Activated T-helper 2 cell treated with anti-CD3 and anti-CD28 coated beads, Interferon-gamma antibody, Interleukin-2, Interleukin-4, amounts not matched to agents 10 μg/mL and 5 μg/mL and 100 μg/mL, durations not matched to agents 14 hours and 24 hours and 36 hours (primary cell): ENCODE measurements around the gene MBTPS1. TPM values are rescaled to one million over a fixed set of nuclear protein-coding genes. Genes with fewer than 3 reads are reported as not detected.

Experiments
- DNase-seq: peaks from one replicate; pipeline ENCODE4 v3.0.0; 2021; ENCODE audit warnings: low spot score
- H3K27ac Mint-ChIP-seq: one replicate; pipeline ENCODE4 v1.8.0; 2021; ENCODE audit warnings: mixed read lengths
- H3K27me3 Mint-ChIP-seq: one replicate; pipeline ENCODE4 v1.8.0; 2021; ENCODE audit warnings: low read depth, mixed read lengths
- H3K36me3 Mint-ChIP-seq: one replicate; pipeline ENCODE4 v1.8.0; 2021; ENCODE audit warnings: low read depth, mixed read lengths
- H3K4me1 Mint-ChIP-seq: one replicate; pipeline ENCODE4 v1.8.0; 2021; ENCODE audit warnings: low read depth, mixed read lengths
- H3K4me3 Mint-ChIP-seq: one replicate; pipeline ENCODE4 v1.8.0; 2021; ENCODE audit warnings: low read depth, mild to moderate bottlenecking, moderate library complexity, mixed read lengths
- H3K9me3 Mint-ChIP-seq: one replicate; pipeline ENCODE4 v1.8.0; 2021; ENCODE audit warnings: mixed read lengths
- intact Hi-C: fragments of 100-400 bp; cut with micrococcal nuclease; formaldehyde crosslinking; loops from one replicate; pipeline ENCODE4 v1.15.1; 2023
- total RNA-seq: library from RNA; stranded (reverse); gene quantifications from 2 replicates; pipeline ENCODE4 v1.2.3, GENCODE V29; 2022

The MBTPS1 gene
- total RNA-seq, 1 donor from 2014 or later: 54.5 TPM

GRCh38 chr16:84029297-84030047, 87.3 kb downstream of the MBTPS1 start:
- no peak for DNase-seq
- H3K27ac Mint-ChIP-seq: peak overlapping the region; percentile 57
- no peak overlapping the region for H3K4me3 Mint-ChIP-seq
- peaks cover 8% of the 10 kb centered on the region for H3K27me3 Mint-ChIP-seq
- intact Hi-C loops: no loop called here
- peaks cover 24% of the 10 kb centered on the region for H3K4me1 Mint-ChIP-seq
- peaks cover 7% of the 10 kb centered on the region for H3K36me3 Mint-ChIP-seq
- H3K9me3 Mint-ChIP-seq: peaks cover 10% of the 10 kb centered on the region

GRCh38 chr16:84027625-84028024, 89.1 kb downstream of the MBTPS1 start:
- Mint-ChIP-seq H3K4me1 (peaks cover 24% of the 10 kb centered on the region), H3K9me3 (peaks cover 10% of the 10 kb centered on the region), H3K4me3 (no peak overlapping the region), H3K27me3 (peaks cover 8% of the 10 kb centered on the region), H3K27ac (no peak overlapping the region), H3K36me3 (peaks cover 7% of the 10 kb centered on the region)
- intact Hi-C loops: no loop called here
- DNase-seq: no peak

DNA sequence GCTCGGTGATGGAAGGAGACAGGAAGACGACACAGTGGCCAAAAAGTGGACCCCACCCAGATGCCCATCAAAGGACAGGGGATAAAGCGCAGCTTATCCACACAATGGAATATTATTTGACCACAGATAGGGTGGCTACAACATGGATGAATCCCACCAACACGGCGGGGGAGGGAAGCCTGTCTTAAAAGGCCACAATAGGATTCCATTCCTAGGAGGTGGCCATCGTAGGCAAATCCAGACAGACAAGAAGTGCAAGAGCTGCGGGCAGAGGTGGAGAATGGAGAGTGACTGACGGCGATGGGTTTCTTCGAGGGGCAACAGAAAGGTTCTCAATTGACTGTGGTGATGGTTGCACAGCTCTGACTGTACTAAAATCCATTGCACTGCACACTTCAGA, 90.1 kb downstream of the MBTPS1 start:
- Mint-ChIP-seq H3K27ac (no peak overlapping the region), H3K4me1 (peaks cover 24% of the 10 kb centered on the region), H3K27me3 (peaks cover 8% of the 10 kb centered on the region), H3K36me3 (peaks cover 7% of the 10 kb centered on the region), H3K9me3 (peaks cover 12% of the 10 kb centered on the region), H3K4me3 (no peak overlapping the region)
- DNase-seq: no peak
- intact Hi-C loops: no loop called here

DNA sequence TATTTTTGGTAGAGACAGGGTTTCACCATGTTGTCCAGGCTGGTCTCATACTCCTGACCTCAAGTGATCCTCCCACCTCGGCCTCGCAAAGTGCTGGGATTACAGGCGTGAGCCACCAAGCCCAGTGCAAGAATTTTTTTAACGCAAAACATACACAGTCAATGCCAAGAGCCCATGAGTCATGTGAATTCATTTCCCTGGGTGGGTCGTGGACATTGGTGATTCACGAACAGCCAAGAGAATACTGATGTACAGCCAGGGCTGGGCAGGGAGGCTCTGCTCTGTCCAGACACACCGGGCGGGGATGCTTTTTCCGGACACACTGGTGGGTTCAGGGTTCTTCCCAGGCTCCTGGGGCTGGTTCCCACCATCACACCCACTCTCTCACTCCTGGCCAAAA, 91.9 kb downstream of the MBTPS1 start:
- Mint-ChIP-seq H3K4me1 (peaks cover 18% of the 10 kb centered on the region), H3K4me3 (no peak overlapping the region), H3K9me3 (peaks cover 12% of the 10 kb centered on the region), H3K36me3 (peaks cover 5% of the 10 kb centered on the region), H3K27me3 (peaks cover 6% of the 10 kb centered on the region), H3K27ac (no peak overlapping the region)
- intact Hi-C loops: no loop called here
- no peak for DNase-seq

- DNase-seq: no peak
These were observed 94.1 kb downstream of the MBTPS1 start for GRCh38 chr16:84022644-84023043.

GRCh38 chr16:84021488-84021887, 95.3 kb downstream of the MBTPS1 start:
- Mint-ChIP-seq H3K4me3 (no peak overlapping the region), H3K27me3 (no peaks in the 10 kb centered on the region), H3K36me3 (no peaks in the 10 kb centered on the region), H3K4me1 (no peaks in the 10 kb centered on the region), H3K9me3 (peaks cover 9% of the 10 kb centered on the region), H3K27ac (no peak overlapping the region)
- no peak for DNase-seq
- intact Hi-C loops: no loop called here

More at GRCh38 chr16:84022644-84023043, 94.1 kb downstream of the MBTPS1 start:
- intact Hi-C loops: no loop called here
- Mint-ChIP-seq H3K4me1 (peaks cover 1% of the 10 kb centered on the region), H3K27me3 (peaks cover 1% of the 10 kb centered on the region), H3K4me3 (no peak overlapping the region), H3K36me3 (peaks cover 1% of the 10 kb centered on the region), H3K9me3 (peaks cover 9% of the 10 kb centered on the region), H3K27ac (no peak overlapping the region)

- H3K27me3 Mint-ChIP-seq: no peaks in the 10 kb centered on the region
- no peak overlapping the region for H3K27ac Mint-ChIP-seq
- peaks cover 9% of the 10 kb centered on the region for H3K9me3 Mint-ChIP-seq
- no peaks in the 10 kb centered on the region for H3K36me3 Mint-ChIP-seq
- no peak overlapping the region for H3K4me3 Mint-ChIP-seq
- H3K4me1 Mint-ChIP-seq: no peaks in the 10 kb centered on the region
- DNase-seq: no peak
- intact Hi-C loops: no loop called here
These were observed 96.4 kb downstream of the MBTPS1 start for GRCh38 chr16:84020353-84020752.

DNA sequence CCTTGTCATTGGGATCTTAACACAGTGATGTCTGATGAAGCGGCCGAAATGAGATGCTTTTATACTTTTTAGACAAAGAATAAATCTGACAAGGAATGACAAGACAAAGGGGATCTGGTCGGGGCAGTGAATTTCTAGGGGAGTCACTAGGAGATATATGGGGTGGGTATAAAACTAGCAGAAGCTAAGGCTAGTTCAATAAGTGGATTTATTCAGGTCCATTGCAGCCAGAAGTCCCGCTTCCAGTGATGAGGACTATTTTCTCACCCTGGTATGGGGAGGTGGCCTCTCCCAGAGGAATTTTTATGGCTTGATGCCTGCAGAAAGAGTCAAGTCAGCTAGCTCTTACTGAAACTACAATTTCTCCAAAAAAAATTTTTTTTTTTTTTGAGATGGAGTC, 98.0 kb downstream of the MBTPS1 start:
- Mint-ChIP-seq H3K4me3 (no peak overlapping the region), H3K9me3 (peaks cover 9% of the 10 kb centered on the region), H3K4me1 (no peaks in the 10 kb centered on the region), H3K27ac (no peak overlapping the region), H3K36me3 (no peaks in the 10 kb centered on the region), H3K27me3 (no peaks in the 10 kb centered on the region)
- intact Hi-C loops: no loop called here
- DNase-seq: no peak

- intact Hi-C loops: no loop called here
- Mint-ChIP-seq H3K9me3 (peaks cover 7% of the 10 kb centered on the region), H3K4me1 (no peaks in the 10 kb centered on the region), H3K4me3 (no peak overlapping the region), H3K36me3 (no peaks in the 10 kb centered on the region), H3K27me3 (no peaks in the 10 kb centered on the region), H3K27ac (no peak overlapping the region)
- DNase-seq: no peak
These were observed 100.3 kb downstream of the MBTPS1 start for GRCh38 chr16:84016477-84016876.

DNA sequence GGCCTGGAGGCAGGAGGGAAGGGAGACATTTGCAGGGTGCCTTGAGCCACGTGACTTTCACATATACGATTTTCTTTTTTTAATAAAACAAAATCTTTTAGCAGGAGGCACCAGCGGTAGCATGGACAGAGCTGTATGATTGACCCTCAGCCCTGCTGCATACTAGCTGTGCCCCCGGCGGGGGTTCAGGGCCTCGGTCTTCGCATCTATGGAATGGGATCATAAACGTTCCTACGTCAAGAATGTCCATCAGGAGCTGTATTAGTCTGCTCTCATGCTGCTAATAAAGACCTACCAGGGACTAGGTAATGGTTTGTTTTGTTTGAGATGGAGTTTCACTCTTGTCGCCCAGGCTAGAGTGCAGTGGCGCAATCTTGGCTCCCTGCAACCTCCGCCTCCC, 101.3 kb downstream of the MBTPS1 start:
- no peak for DNase-seq
- H3K4me1 Mint-ChIP-seq: no peaks in the 10 kb centered on the region
- intact Hi-C loops: no loop called here
- no peaks in the 10 kb centered on the region for H3K9me3 Mint-ChIP-seq
- H3K27ac Mint-ChIP-seq: no peak overlapping the region
- no peak overlapping the region for H3K4me3 Mint-ChIP-seq
- H3K36me3 Mint-ChIP-seq: no peaks in the 10 kb centered on the region
- no peaks in the 10 kb centered on the region for H3K27me3 Mint-ChIP-seq

GRCh38 chr16:84014570-84015327, 102.0 kb downstream of the MBTPS1 start:
- no peaks in the 10 kb centered on the region for H3K4me1 Mint-ChIP-seq
- H3K36me3 Mint-ChIP-seq: no peaks in the 10 kb centered on the region
- DNase-seq: no peak
- H3K27me3 Mint-ChIP-seq: no peaks in the 10 kb centered on the region
- H3K27ac Mint-ChIP-seq: no peak overlapping the region
- no peaks in the 10 kb centered on the region for H3K9me3 Mint-ChIP-seq
- no peak overlapping the region for H3K4me3 Mint-ChIP-seq
- intact Hi-C loops: no loop called here

- Mint-ChIP-seq H3K9me3 (no peaks in the 10 kb centered on the region), H3K4me1 (no peaks in the 10 kb centered on the region), H3K4me3 (no peak overlapping the region), H3K27ac (no peak overlapping the region), H3K27me3 (no peaks in the 10 kb centered on the region), H3K36me3 (no peaks in the 10 kb centered on the region)
- intact Hi-C loops: no loop called here
- peak; percentile 72 for DNase-seq
These were observed 102.8 kb downstream of the MBTPS1 start for GRCh38 chr16:84013787-84014569.

DNA sequence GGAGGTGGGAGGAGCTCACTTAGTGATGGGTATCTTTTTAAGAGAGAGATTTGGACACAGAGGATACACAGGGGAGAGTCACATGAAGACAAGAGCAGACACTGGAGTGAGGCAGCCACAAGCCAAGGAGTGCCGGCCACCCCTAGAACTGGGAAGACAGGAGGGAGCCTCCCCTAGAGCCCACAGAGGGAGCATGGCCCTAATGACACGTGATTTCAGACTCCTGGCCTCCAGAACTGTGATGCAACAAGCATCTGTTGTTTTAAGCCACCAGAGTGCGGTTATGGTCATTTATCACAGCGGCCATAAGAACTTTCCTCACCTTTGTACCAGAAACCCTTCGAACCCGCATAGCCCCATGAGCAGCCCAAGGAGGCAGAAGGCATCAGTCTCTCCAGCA, 107.5 kb downstream of the MBTPS1 start:
- no peaks in the 10 kb centered on the region for H3K36me3 Mint-ChIP-seq
- intact Hi-C loops: no loop called here
- peaks cover 5% of the 10 kb centered on the region for H3K27me3 Mint-ChIP-seq
- H3K4me3 Mint-ChIP-seq: no peak overlapping the region
- DNase-seq: no peak
- no peaks in the 10 kb centered on the region for H3K9me3 Mint-ChIP-seq
- no peaks in the 10 kb centered on the region for H3K4me1 Mint-ChIP-seq
- no peak overlapping the region for H3K27ac Mint-ChIP-seq
